Trophoblast cell (in vitro differentiated cells and primary cell): ENCODE measurements around the gene MXI1.

Experiments used
- DNase-seq, 2 donors: peaks; one replicate each; pipeline ENCODE4 v3.0.0-alpha.2; 2016
- H2AFZ ChIP-seq: 2 replicates; pipeline ENCODE4 v1.6.1; 2013; ENCODE audit warnings: low read length, moderate library complexity, mild to moderate bottlenecking; ENCODE audit not compliant: insufficient read depth, poor library complexity
- H2AK5ac ChIP-seq: 2 replicates; pipeline ENCODE4 v1.6.1; 2013; ENCODE audit warnings: mild to moderate bottlenecking, low read length
- H2BK120ac ChIP-seq: 2 replicates; pipeline ENCODE4 v1.6.1; 2013; ENCODE audit warnings: low read length, mild to moderate bottlenecking, moderate library complexity; ENCODE audit not compliant: insufficient read depth, poor library complexity
- H2BK12ac ChIP-seq: 2 replicates; pipeline ENCODE4 v1.6.1; 2013; ENCODE audit warnings: mild to moderate bottlenecking, low read length, moderate library complexity
- H2BK5ac ChIP-seq: 2 replicates; pipeline ENCODE4 v1.6.1; 2013; ENCODE audit warnings: low read length, low read depth, moderate library complexity, mild to moderate bottlenecking; ENCODE audit not compliant: poor library complexity
- H3K14ac ChIP-seq: 2 replicates; pipeline ENCODE4 v1.6.1; 2013; ENCODE audit warnings: mild to moderate bottlenecking, low read length
- H3K18ac ChIP-seq: 2 replicates; pipeline ENCODE4 v1.6.1; 2013; ENCODE audit warnings: mild to moderate bottlenecking, low read length
- H3K23ac ChIP-seq: 2 replicates; pipeline ENCODE4 v1.6.1; 2013; ENCODE audit warnings: low read length
- H3K27ac ChIP-seq: 2 replicates; pipeline ENCODE4 v1.5.1; 2013; ENCODE audit warnings: low read depth, mild to moderate bottlenecking, inconsistent platforms, low read length, moderate library complexity
- H3K27me3 ChIP-seq: 2 replicates; pipeline ENCODE4 v1.6.1; 2013; ENCODE audit warnings: inconsistent platforms, mild to moderate bottlenecking, low read length, moderate library complexity; ENCODE audit not compliant: insufficient read depth
- H3K36me3 ChIP-seq, 2 experiments: 1 replicate in 1 of 2; 2 replicates in 1 of 2; pipeline ENCODE4 v1.6.1; 2013; ENCODE audit warnings: low read length in 2 of 2, mild to moderate bottlenecking in 2 of 2, moderate library complexity in 1 of 2; ENCODE audit not compliant: insufficient read depth in 2 of 2, control insufficient read depth in 1 of 2
- H3K4ac ChIP-seq: 2 replicates; pipeline ENCODE4 v1.6.1; 2013; ENCODE audit warnings: low read depth, mild to moderate bottlenecking, low read length, moderate library complexity
- H3K4me1 ChIP-seq, 2 experiments: 1 replicate in 1 of 2; 2 replicates in 1 of 2; pipeline ENCODE4 v1.6.1; 2013; ENCODE audit warnings: low read length in 2 of 2, mild to moderate bottlenecking in 2 of 2, moderate library complexity in 1 of 2; ENCODE audit not compliant: insufficient read depth in 2 of 2, control insufficient read depth in 1 of 2
- H3K4me2 ChIP-seq: 2 replicates; pipeline ENCODE4 v1.6.1; 2013; ENCODE audit warnings: inconsistent platforms, mild to moderate bottlenecking, low read length, moderate library complexity
- H3K4me3 ChIP-seq: 2 replicates; pipeline ENCODE4 v1.5.1; 2013; ENCODE audit warnings: mild to moderate bottlenecking, low read depth, low read length, inconsistent platforms
- H3K79me1 ChIP-seq: one replicate; pipeline ENCODE4 v1.6.1; 2013; ENCODE audit warnings: low read length
- H3K79me2 ChIP-seq: 2 replicates; pipeline ENCODE4 v1.6.1; 2013; ENCODE audit warnings: low read length, mild to moderate bottlenecking; ENCODE audit not compliant: control insufficient read depth, insufficient read depth, poor library complexity
- H3K9ac ChIP-seq: 2 replicates; pipeline ENCODE4 v1.6.1; 2013; ENCODE audit warnings: mild to moderate bottlenecking, low read length
- H3K9me3 ChIP-seq: 2 replicates; pipeline ENCODE4 v1.6.1; 2013; ENCODE audit warnings: low read depth, mild to moderate bottlenecking, control low read depth, inconsistent platforms, low read length; ENCODE audit not compliant: insufficient read depth
- H4K12ac ChIP-seq: 2 replicates; pipeline ENCODE4 v1.6.1; 2013; ENCODE audit warnings: low read depth, mild to moderate bottlenecking, low read length, moderate library complexity
- H4K8ac ChIP-seq: 2 replicates; pipeline ENCODE4 v1.6.1; 2013; ENCODE audit warnings: low read depth, mild to moderate bottlenecking, low read length, moderate library complexity
- H4K91ac ChIP-seq: one replicate; pipeline ENCODE4 v1.6.1; 2013; ENCODE audit warnings: low read depth, mild to moderate bottlenecking, low read length, moderate library complexity
- WGBS: extraction: QIAGEN DNeasy Blood & Tissue Kit; methylation state at CpG from one replicate; pipeline ENCODE4 v1.1.7; 2013; ENCODE audit warnings: missing lambda C conversion rate; ENCODE audit not compliant: insufficient read length, insufficient coverage; ENCODE audit errors: extremely low coverage; 5-methylcytosine and 5-hydroxymethylcytosine counted together

The MXI1 gene

DNA sequence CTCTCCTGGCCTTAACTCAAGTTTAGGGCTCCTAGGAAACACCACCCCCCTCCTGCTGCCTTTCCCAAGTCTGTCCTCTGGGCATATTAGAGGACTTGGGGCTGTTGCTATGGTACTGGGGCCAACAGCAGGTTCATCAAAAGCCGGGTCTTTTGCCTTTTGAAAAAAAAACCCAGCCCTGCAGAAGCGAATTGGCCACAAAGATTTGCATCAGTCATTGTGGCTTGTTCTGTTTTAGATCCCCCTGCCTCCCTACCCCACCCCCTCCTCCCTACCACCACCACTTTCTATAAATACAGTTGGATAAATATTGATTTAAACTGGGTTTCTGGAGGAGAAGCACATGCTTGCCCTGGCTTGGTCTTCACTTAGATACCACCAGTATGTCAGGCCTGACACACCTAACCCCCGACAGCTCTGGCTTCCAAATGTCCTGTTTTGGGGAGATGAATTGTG, 7.0 kb downstream of the MXI1 start:
- no peaks in the 10 kb centered on the region for H3K9me3 ChIP-seq
- no peak overlapping the region for H2BK5ac ChIP-seq
- no peak overlapping the region for H3K4ac ChIP-seq
- DNase-seq = no peak
- H2AFZ ChIP-seq = no peak overlapping the region
- H3K4me3 ChIP-seq = no peak overlapping the region
- H3K27ac ChIP-seq = no peak overlapping the region
- no peaks in the 10 kb centered on the region for H3K79me2 ChIP-seq
- no CpG with 5 or more reads among the region's 3 CpGs for WGBS
- no peak overlapping the region for H3K23ac ChIP-seq
- no peak overlapping the region for H3K9ac ChIP-seq
- H3K36me3 ChIP-seq = no peaks in the 10 kb centered on the region
- no peak overlapping the region for H2AK5ac ChIP-seq
- H3K18ac ChIP-seq = no peak overlapping the region
- H3K27me3 ChIP-seq = no peaks in the 10 kb centered on the region
- H4K8ac ChIP-seq = no peak overlapping the region
- no peak overlapping the region for H4K91ac ChIP-seq
- H3K79me1 ChIP-seq = no peaks in the 10 kb centered on the region
- peaks cover 0 to 7% of the 10 kb centered on the region in 2 experiments for H3K4me1 ChIP-seq
- H3K14ac ChIP-seq = no peak overlapping the region
- no peak overlapping the region for H2BK120ac ChIP-seq
- H3K4me2 ChIP-seq = no peak overlapping the region
- no peak overlapping the region for H2BK12ac ChIP-seq
- H4K12ac ChIP-seq = no peak overlapping the region

GRCh38 chr10:110215286-110216170, 8.1 kb downstream of the MXI1 start:
- no peaks in the 10 kb centered on the region for H3K36me3 ChIP-seq
- H3K23ac ChIP-seq = no peak overlapping the region
- H2BK12ac ChIP-seq = no peak overlapping the region
- peaks cover 0 to 4% of the 10 kb centered on the region in 2 experiments for H3K4me1 ChIP-seq
- no peak overlapping the region for H2AK5ac ChIP-seq
- H3K14ac ChIP-seq = no peak overlapping the region
- H2BK5ac ChIP-seq = no peak overlapping the region
- no peak overlapping the region for H4K91ac ChIP-seq
- no peak overlapping the region for H4K8ac ChIP-seq
- no peak overlapping the region for H4K12ac ChIP-seq
- no peak for DNase-seq
- no CpG with 5 or more reads among the region's 5 CpGs for WGBS
- H3K18ac ChIP-seq = no peak overlapping the region
- H3K4me3 ChIP-seq = no peak overlapping the region
- no peak overlapping the region for H2BK120ac ChIP-seq
- H3K4me2 ChIP-seq = no peak overlapping the region
- no peak overlapping the region for H3K27ac ChIP-seq
- no peaks in the 10 kb centered on the region for H3K79me2 ChIP-seq
- H3K4ac ChIP-seq = no peak overlapping the region
- no peaks in the 10 kb centered on the region for H3K9me3 ChIP-seq
- H3K79me1 ChIP-seq = no peaks in the 10 kb centered on the region
- no peaks in the 10 kb centered on the region for H3K27me3 ChIP-seq
- H3K9ac ChIP-seq = no peak overlapping the region
- no peak overlapping the region for H2AFZ ChIP-seq

DNA sequence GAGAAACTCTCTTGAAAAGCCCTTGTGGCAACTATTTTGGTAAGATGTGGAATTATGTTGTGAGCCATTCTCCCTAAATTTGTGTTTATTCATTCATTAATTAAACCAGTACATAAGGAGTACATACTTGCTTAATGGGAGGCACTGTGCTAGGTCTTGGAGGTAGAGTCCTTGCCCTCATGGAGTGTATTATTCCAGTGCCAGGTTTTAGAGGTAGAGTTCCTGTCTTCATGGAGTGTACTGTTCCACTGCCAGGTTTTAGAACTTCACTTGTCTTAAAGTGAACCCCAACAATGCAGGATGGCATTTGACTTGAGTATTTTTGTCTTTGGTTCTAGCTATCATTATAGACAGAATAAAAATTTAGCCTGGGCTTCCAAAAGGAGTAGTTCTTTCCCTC, 8.8 kb downstream of the MXI1 start:
- DNase-seq = no peak
- Histone ChIP-seq H3K79me2 (no peaks in the 10 kb centered on the region), H3K4me3 (no peak overlapping the region)

GRCh38 chr10:110216942-110217661, 9.7 kb downstream of the MXI1 start:
- peaks cover 0 to 3% of the 10 kb centered on the region in 2 experiments for H3K4me1 ChIP-seq
- H3K4me3 ChIP-seq = no peak overlapping the region
- H2BK5ac ChIP-seq = no peak overlapping the region
- no peaks in the 10 kb centered on the region for H3K27me3 ChIP-seq
- no peak overlapping the region for H4K91ac ChIP-seq
- no peak overlapping the region for H4K12ac ChIP-seq
- H2BK120ac ChIP-seq = no peak overlapping the region
- no peak overlapping the region for H2AFZ ChIP-seq
- H3K18ac ChIP-seq = no peak overlapping the region
- H2BK12ac ChIP-seq = no peak overlapping the region
- no peak overlapping the region for H3K4me2 ChIP-seq
- WGBS = no CpG with 5 or more reads among the region's 5 CpGs
- no peaks in the 10 kb centered on the region for H3K79me1 ChIP-seq
- H3K14ac ChIP-seq = no peak overlapping the region
- H3K79me2 ChIP-seq = no peaks in the 10 kb centered on the region
- no peak overlapping the region for H3K27ac ChIP-seq
- no peak overlapping the region for H3K9ac ChIP-seq
- no peak overlapping the region for H3K23ac ChIP-seq
- H3K9me3 ChIP-seq = no peaks in the 10 kb centered on the region
- peak in 1 of 2 donors; percentile 59 for DNase-seq
- H2AK5ac ChIP-seq = no peak overlapping the region
- no peak overlapping the region for H4K8ac ChIP-seq
- H3K36me3 ChIP-seq = no peaks in the 10 kb centered on the region
- no peak overlapping the region for H3K4ac ChIP-seq

More for the DNA sequence above, 8.8 kb downstream of the MXI1 start:
- H2AFZ ChIP-seq = no peak overlapping the region
- H2BK12ac ChIP-seq = no peak overlapping the region
- H3K14ac ChIP-seq = no peak overlapping the region
- H3K79me1 ChIP-seq = no peaks in the 10 kb centered on the region
- H2BK5ac ChIP-seq = no peak overlapping the region
- H3K9ac ChIP-seq = no peak overlapping the region
- H3K36me3 ChIP-seq = no peaks in the 10 kb centered on the region
- no peak overlapping the region for H3K4me2 ChIP-seq
- H3K18ac ChIP-seq = no peak overlapping the region
- H4K8ac ChIP-seq = no peak overlapping the region
- H3K9me3 ChIP-seq = no peaks in the 10 kb centered on the region
- H2BK120ac ChIP-seq = no peak overlapping the region
- no peaks in the 10 kb centered on the region for H3K27me3 ChIP-seq
- H4K12ac ChIP-seq = no peak overlapping the region
- no peak overlapping the region for H2AK5ac ChIP-seq
- H3K4me1 ChIP-seq = peaks cover 0 to 4% of the 10 kb centered on the region in 2 experiments
- no peak overlapping the region for H3K4ac ChIP-seq
- no peak overlapping the region for H4K91ac ChIP-seq
- no peak overlapping the region for H3K27ac ChIP-seq
- no peak overlapping the region for H3K23ac ChIP-seq
